PC-3 (cell line): ENCODE results near the gene PYGO2.

Source experiments
- CTCF ChIP-seq: fragments of 300-600 bp; sonication (generic); conservative IDR thresholded peaks from 2 replicates; pipeline ENCODE4 v1.5.1; 2017; ENCODE audit warnings: antibody characterized with exemption, low read depth, mild to moderate bottlenecking, low read length
- EZH2 ChIP-seq: fragments of 300-600 bp; sonication (generic); IDR thresholded peaks from one replicate; pipeline ENCODE4 v1.6.1; 2017; ENCODE audit warnings: antibody characterized with exemption, mild to moderate bottlenecking, low read length; ENCODE audit not compliant: unreplicated experiment

- TF ChIP-seq EZH2 (no peak), CTCF (no peak)
These were observed 28.7 kb upstream of the PYGO2 start for GRCh38 chr1:154990276-154990675.
